ENCODE measurements around the gene PLPPR4.

GRCh38 chr1:99271249-99271648 lies 7.0 kb downstream of the PLPPR4 start:
- TF ChIP-seq CTCF (IDR thresholded peaks at IDR 0.05) = no peak
- no peak for TF ChIP-seq EZH2 (IDR thresholded peaks at IDR 0.05)
